H1 (cell line): ENCODE measurements around the gene IFNA14. TPM values are rescaled to one million over a fixed set of nuclear protein-coding genes. Genes with fewer than 3 reads are reported as not detected.
A peak's percentile ranks its signal among the peaks of the same experiment; 100 is the strongest.
"Not testable (repeated sequence)": the region's sequence is repeated elsewhere in the genome, so short reads cannot be mapped to it uniquely, and the experiment has no call there.

ENCODE experiments used
- CTCF ChIA-PET: fragments of 300-600 bp; sonication (Branson Sonifier 250); formaldehyde crosslinking; loops from one replicate; lab custom pipeline; 2021; ENCODE audit not compliant: partially characterized antibody; lab: Charles Lee
- POLR2A ChIA-PET: fragments of 300-600 bp; sonication (Branson Sonifier 250); formaldehyde crosslinking; loops from one replicate; lab custom pipeline; 2021; ENCODE audit warnings: inconsistent platforms; ENCODE audit not compliant: partially characterized antibody; lab: Charles Lee
- DNase-seq, 2 experiments: peaks; one replicate each; pipeline versions ENCODE4 v3.0.0 to v3.0.0-alpha.2; 2010 to 2022; ENCODE audit warnings: low spot score in 2 of 2, low read depth in 1 of 2, mixed read lengths in 1 of 2
- FAIRE-seq: peaks from 2 replicates; lab custom pipeline; 2011; peaks lifted over from hg19 to GRCh38; lab: Jason Lieb, UNC
- H2AFZ ChIP-seq: 2 replicates; pipeline ENCODE4 v1.8.1; 2012; ENCODE audit warnings: low read length, inconsistent platforms
- H2AK5ac ChIP-seq: 2 replicates; pipeline ENCODE4 v1.6.1; 2013; ENCODE audit warnings: low read depth, low read length
- H2BK120ac ChIP-seq: replicated peaks from 2 replicates; pipeline ENCODE3; 2013; ENCODE audit warnings: low read depth, low read length, inconsistent platforms
- H2BK12ac ChIP-seq: 2 replicates; pipeline ENCODE4 v1.6.1; 2013; ENCODE audit warnings: low read depth, low read length
- H2BK15ac ChIP-seq: 2 replicates; pipeline ENCODE4 v1.6.1; 2013; ENCODE audit warnings: low read length
- H2BK20ac ChIP-seq: 2 replicates; pipeline ENCODE4 v1.6.1; 2013; ENCODE audit warnings: low read length
- H2BK5ac ChIP-seq: 2 replicates; pipeline ENCODE4 v1.6.1; 2013; ENCODE audit warnings: low read depth, low read length
- H3K14ac ChIP-seq: 2 replicates; pipeline ENCODE4 v1.6.1; 2013; ENCODE audit warnings: inconsistent platforms; ENCODE audit not compliant: insufficient read length
- H3K18ac ChIP-seq: 2 replicates; pipeline ENCODE4 v1.6.1; 2013; ENCODE audit warnings: low read length; ENCODE audit errors: extremely low read depth
- H3K23ac ChIP-seq: 2 replicates; pipeline ENCODE4 v1.6.1; 2013; ENCODE audit warnings: inconsistent platforms; ENCODE audit not compliant: insufficient read length
- H3K23me2 ChIP-seq: 2 replicates; pipeline ENCODE4 v1.6.1; 2013; ENCODE audit warnings: low read depth, low read length
- H3K27ac ChIP-seq: 2 replicates; pipeline ENCODE4 v1.6.1; 2011; ENCODE audit warnings: low read depth, low read length, inconsistent platforms
- H3K27me3 ChIP-seq, 4 experiments: replicated peaks in 1 of 4; 1 replicate in 1 of 4; 2 replicates in 3 of 4; pipeline versions ENCODE4 v1.6.1 to v1.8.1; 2011 to 2013; ENCODE audit warnings: low read length in 3 of 4, mild to moderate bottlenecking in 3 of 4, inconsistent platforms in 2 of 4, mixed read lengths in 2 of 4, moderate library complexity in 1 of 4; ENCODE audit not compliant: control insufficient read depth in 3 of 4, insufficient read depth in 3 of 4; ENCODE audit errors: extremely low read depth in 1 of 4
- H3K36me3 ChIP-seq, 4 experiments: 2 replicates each; pipeline versions ENCODE4 v1.6.1 to v1.8.1; 2011 to 2013; ENCODE audit warnings: mild to moderate bottlenecking in 4 of 4, low read length in 3 of 4, moderate library complexity in 2 of 4, control low read depth in 1 of 4, inconsistent platforms in 1 of 4; ENCODE audit not compliant: insufficient read depth in 4 of 4, control insufficient read depth in 2 of 4
- H3K4ac ChIP-seq: replicated peaks from 2 replicates; pipeline ENCODE3; 2013; ENCODE audit warnings: low read length, low read depth, mixed read lengths, inconsistent platforms; ENCODE audit not compliant: insufficient read length
- H3K4me1 ChIP-seq, 4 experiments: replicated peaks in 1 of 4; 1 replicate in 1 of 4; 2 replicates in 3 of 4; pipeline versions ENCODE4 v1.6.1 to v1.8.1; 2011 to 2013; ENCODE audit warnings: low read length in 3 of 4, inconsistent platforms in 2 of 4, mixed read lengths in 1 of 4; ENCODE audit not compliant: insufficient read depth in 4 of 4, control insufficient read depth in 3 of 4
- H3K4me2 ChIP-seq, 2 experiments: 2 replicates each; pipeline versions ENCODE4 v1.6.1 to v1.8.1; 2011 to 2013; ENCODE audit warnings: low read depth in 2 of 2, low read length in 2 of 2, control low read depth in 1 of 2, inconsistent platforms in 1 of 2, mild to moderate bottlenecking in 1 of 2; ENCODE audit not compliant: insufficient read depth in 1 of 2
- H3K4me3 ChIP-seq, 4 experiments: fragments of 200-600, 300-600 bp in 1 of 4; sonication (generic), shearing (Covaris generic), sonication (Bioruptor Twin) in 1 of 4; 2 replicates each; pipeline versions ENCODE4 v1.5.1 to v1.8.1; 2011 to 2016; ENCODE audit warnings: low read length in 4 of 4, low read depth in 3 of 4, control low read depth in 2 of 4, inconsistent platforms in 2 of 4, mild to moderate bottlenecking in 2 of 4, mixed read lengths in 1 of 4, moderate library complexity in 1 of 4; ENCODE audit not compliant: insufficient read depth in 2 of 4; ENCODE audit errors: extremely low read depth in 1 of 4
- H3K56ac ChIP-seq: replicated peaks from 2 replicates; pipeline ENCODE3; 2013; ENCODE audit warnings: low read depth, mild to moderate bottlenecking, mixed read lengths, low read length, inconsistent platforms; ENCODE audit not compliant: insufficient read length
- H3K79me1 ChIP-seq: 2 replicates; pipeline ENCODE4 v1.6.1; 2013; ENCODE audit warnings: low read depth, low read length, control low read depth
- H3K79me2 ChIP-seq, 2 experiments: 2 replicates each; pipeline versions ENCODE4 v1.6.1 to v1.8.1; 2012 to 2013; ENCODE audit warnings: low read length in 2 of 2, mild to moderate bottlenecking in 2 of 2, inconsistent platforms in 1 of 2; ENCODE audit not compliant: insufficient read depth in 2 of 2, control insufficient read depth in 1 of 2
- H3K9ac ChIP-seq, 4 experiments: replicated peaks in 1 of 4; 1 replicate in 1 of 4; 2 replicates in 3 of 4; pipeline versions ENCODE4 v1.6.1 to v1.8.1; 2011 to 2013; ENCODE audit warnings: low read depth in 3 of 4, low read length in 3 of 4, control low read depth in 2 of 4, mild to moderate bottlenecking in 2 of 4, moderate library complexity in 2 of 4, inconsistent platforms in 1 of 4; ENCODE audit errors: extremely low read depth in 1 of 4
- H3K9me3 ChIP-seq, 2 experiments: 2 replicates each; pipeline versions ENCODE4 v1.6.1 to v1.8.1; 2012 to 2013; ENCODE audit warnings: mild to moderate bottlenecking in 2 of 2, moderate library complexity in 2 of 2, control low read depth in 1 of 2, inconsistent platforms in 1 of 2, low read depth in 1 of 2, low read length in 1 of 2, mixed read lengths in 1 of 2; ENCODE audit not compliant: insufficient read depth in 2 of 2
- H4K20me1 ChIP-seq, 2 experiments: replicated peaks in 1 of 2; 2 replicates each; pipeline versions ENCODE3 to v1.8.1; 2011 to 2013; ENCODE audit warnings: inconsistent platforms in 2 of 2, low read length in 2 of 2, mild to moderate bottlenecking in 1 of 2; ENCODE audit not compliant: insufficient read depth in 2 of 2, control insufficient read depth in 1 of 2
- H4K5ac ChIP-seq: 2 replicates; pipeline ENCODE4 v1.6.1; 2013; ENCODE audit warnings: low read length, low read depth, mixed read lengths, inconsistent platforms; ENCODE audit not compliant: insufficient read length
- H4K8ac ChIP-seq: 2 replicates; pipeline ENCODE4 v1.8.0; 2013; ENCODE audit warnings: mild to moderate bottlenecking, moderate library complexity, low read length, inconsistent platforms; ENCODE audit not compliant: insufficient read depth; ENCODE audit errors: extremely low read depth
- H4K91ac ChIP-seq: replicated peaks from 2 replicates; pipeline ENCODE3; 2013; ENCODE audit warnings: low read length, mixed read lengths, inconsistent platforms; ENCODE audit not compliant: insufficient read length
- CEBPB ChIP-seq: IDR thresholded peaks from 2 replicates; pipeline ENCODE4 v1.6.1; 2012; ENCODE audit warnings: low read depth, low read length
- CTBP2 ChIP-seq: IDR thresholded peaks from 2 replicates; pipeline ENCODE4 v1.7.0; 2011; ENCODE audit warnings: borderline replicate concordance, mild to moderate bottlenecking, moderate library complexity, mixed read lengths, low read length; ENCODE audit not compliant: insufficient read depth, insufficient read length
- CTCF ChIP-seq, 3 experiments: IDR thresholded peaks; 1 replicate in 2 of 3; 2 replicates in 1 of 3; pipeline versions ENCODE4 v1.5.1 to v1.6.1; 2011; ENCODE audit warnings: low read length in 3 of 3, mild to moderate bottlenecking in 3 of 3, inconsistent platforms in 2 of 3, low read depth in 1 of 3, moderate library complexity in 1 of 3; ENCODE audit not compliant: insufficient read depth in 1 of 3; ENCODE audit errors: control extremely low read depth in 1 of 3
- RFX5 ChIP-seq: IDR thresholded peaks from 2 replicates; pipeline ENCODE4 v1.6.1; 2011; ENCODE audit warnings: low read depth, low read length, improper control_type of control experiment, borderline replicate concordance
- TAF7 ChIP-seq: optimal IDR thresholded peaks from 2 replicates; pipeline ENCODE3; 2011; ENCODE audit warnings: low read depth, mild to moderate bottlenecking, inconsistent platforms, low read length, moderate library complexity, borderline replicate concordance
- WGBS, 2 experiments: shearing (Covaris generic) in 1 of 2; methylation state at CpG; one replicate each; pipeline versions ENCODE4 v1.1.6 to v1.1.7; 2013 to 2015; ENCODE audit warnings: low lambda C conversion rate in 2 of 2, mixed read lengths in 2 of 2, inconsistent platforms in 1 of 2, low coverage in 1 of 2, missing lambda C conversion rate in 1 of 2; ENCODE audit not compliant: insufficient replicate concordance in 2 of 2, insufficient coverage in 1 of 2, insufficient read length in 1 of 2; ENCODE audit errors: extremely low coverage in 1 of 2, missing lambda C conversion rate in 1 of 2; 5-methylcytosine and 5-hydroxymethylcytosine counted together
- polyA plus RNA-seq, 7 experiments: library from polyadenylated mRNA; depleted of rRNA in 3 of 7; stranded (reverse) in 5 of 7; unstranded in 2 of 7; fragments of >200 nt in 5 of 7; fragments of 200-250 nt in 2 of 7; gene quantifications; 1 replicate in 5 of 7; 2 replicates in 1 of 7; 4 replicates in 1 of 7; pipeline versions ENCODE4 v1.2.1 to v1.2.3, GENCODE V29; 2011 to 2013; ENCODE audit warnings: missing spikeins in 2 of 7, mixed read lengths in 2 of 7
- total RNA-seq: library from RNA; stranded (reverse); fragmentation: NEBNext Ultra II Directional; extraction: Animal tissue kit (Norgen Biotek cat#: 25700); gene quantifications from 2 replicates; pipeline ENCODE4 v1.2.1, GENCODE V29; 2021

The IFNA14 gene
- total and polyA plus RNA-seq, 2 of the 8 experiments (the other 6 are each of a cell fraction or from before 2014, with no cell fraction given), result not detected

GRCh38 chr9:21228122-21228521 is 11.7 kb downstream of the IFNA14 start, which contains the start of gene IFNA17 (continued):
- TF ChIP-seq CEBPB (no peak), CTCF (IDR thresholded peaks at IDR 0.05; ENCODE audit: control extremely low read depth in 1 of 3, insufficient read depth in 1 of 3, low read depth in 1 of 3, low read length in 3 of 3) (no peak), TAF7 (no peak), RFX5 (no peak), CTBP2 (no peak)
- TF ChIP-seq, all 59 proteins: peak for 0

GRCh38 chr9:21217211-21217610 is 22.6 kb downstream of the IFNA14 start, which contains the start of gene IFNA16:
Gene IFNA16, minus strand, starts transcription at chr9:21217311. Its CDS starts 6 bp downstream, at chr9:21217305.
- CTCF ChIA-PET, H2BK5ac ChIP-seq, H3K18ac ChIP-seq, H2BK120ac ChIP-seq, H4K20me1 ChIP-seq, H3K27ac ChIP-seq, H3K79me1 ChIP-seq, POLR2A ChIA-PET, H3K4me1 ChIP-seq, H3K4me2 ChIP-seq, H2BK12ac ChIP-seq, H3K23ac ChIP-seq, H4K91ac ChIP-seq, DNase-seq, H3K4ac ChIP-seq, H3K23me2 ChIP-seq, H3K36me3 ChIP-seq, H3K27me3 ChIP-seq, H4K8ac ChIP-seq, H3K9ac ChIP-seq, H3K9me3 ChIP-seq, FAIRE-seq, H2AK5ac ChIP-seq, H3K14ac ChIP-seq, H2BK15ac ChIP-seq, H4K5ac ChIP-seq, H3K4me3 ChIP-seq, H3K56ac ChIP-seq, H3K79me2 ChIP-seq, H2BK20ac ChIP-seq: not testable (repeated sequence)
- WGBS, 2 experiments, result 88% methylated on average over 1 of the region's 1 CpG; no CpG with 5 or more reads in 1 of the 2 experiments
- H2AFZ ChIP-seq, result 0 out of 2 replicates have a peak within 1 kb of the TSS, but pooled peaks have one; percentile 32
